ENCODE measurements around the gene SLC43A3.
"Not testable (repeated sequence)": the region's sequence is repeated elsewhere in the genome, so short reads cannot be mapped to it uniquely, and the experiment has no call there.

The SLC43A3 gene

GRCh38 chr11:57405271-57405860 is 21.6 kb downstream of the SLC43A3 start:
- DNase-seq (ENCODE audit: low read depth), result no peak

GRCh38 chr11:57403802-57404147 is 23.1 kb downstream of the SLC43A3 start:
- no peak for DNase-seq (ENCODE audit: low read depth)

GRCh38 chr11:57403003-57403801 is 23.7 kb downstream of the SLC43A3 start:
- DNase-seq (ENCODE audit: low read depth), result not testable (repeated sequence)

GRCh38 chr11:57402188-57403002 is 24.5 kb downstream of the SLC43A3 start:
- DNase-seq (ENCODE audit: low read depth), result no peak

GRCh38 chr11:57399972-57400578 is 26.8 kb downstream of the SLC43A3 start:
- no peak for DNase-seq (ENCODE audit: low read depth)

GRCh38 chr11:57399221-57399620 is 27.7 kb downstream of the SLC43A3 start:
- DNase-seq (ENCODE audit: low read depth), result no peak

GRCh38 chr11:57397394-57397990 is 29.4 kb downstream of the SLC43A3 start:
- no peak for DNase-seq (ENCODE audit: low read depth)

GRCh38 chr11:57396744-57397143 is 30.2 kb downstream of the SLC43A3 start:
- no peak for DNase-seq (ENCODE audit: low read depth)

GRCh38 chr11:57395905-57396623 is 30.9 kb downstream of the SLC43A3 start:
- DNase-seq (ENCODE audit: low read depth), result no peak

- DNase-seq (ENCODE audit: low read depth), result no peak
Observed at GRCh38 chr11:57394203-57394965, 32.5 kb downstream of the SLC43A3 start.

GRCh38 chr11:57392763-57393105 is 34.2 kb downstream of the SLC43A3 start:
- DNase-seq (ENCODE audit: low read depth), result no peak

GRCh38 chr11:57392066-57392762 is 34.7 kb downstream of the SLC43A3 start:
- no peak for DNase-seq (ENCODE audit: low read depth)

- no peak for DNase-seq (ENCODE audit: low read depth)
Observed at GRCh38 chr11:57391539-57391938, 35.4 kb downstream of the SLC43A3 start.

- DNase-seq (ENCODE audit: low read depth), result no peak
Observed at GRCh38 chr11:57391111-57391510, 35.8 kb downstream of the SLC43A3 start.

GRCh38 chr11:57390535-57390934 is 36.4 kb downstream of the SLC43A3 start, which contains the start of gene PRG2:
TSS of gene PRG2 (minus strand) at chr11:57390650. CDS start at chr11:57389944, 706 bp downstream.
- DNase-seq (ENCODE audit: low read depth), result no peak

GRCh38 chr11:57387289-57388030 is 39.5 kb downstream of the SLC43A3 start:
- DNase-seq (ENCODE audit: low read depth), result no peak

- no peak for DNase-seq (ENCODE audit: low read depth)
Observed at GRCh38 chr11:57386178-57386940, 40.6 kb downstream of the SLC43A3 start.

- no peak for DNase-seq (ENCODE audit: low read depth)
Observed at GRCh38 chr11:57380975-57381374, 45.9 kb downstream of the SLC43A3 start, which contains the start of gene PRG3. TSS of gene PRG3 (minus strand) at chr11:57381150. CDS start at chr11:57380708, 442 bp downstream.
